ENCODE data around the gene RGS7. TPM values are rescaled to one million over a fixed set of nuclear protein-coding genes. Genes with fewer than 3 reads are reported as not detected.
"Not testable (repeated sequence)": the region's sequence is repeated elsewhere in the genome, so short reads cannot be mapped to it uniquely, and the experiment has no call there.

Gene RGS7
- total RNA-seq, 1 donor from 2014 or later, result not detected

GRCh38 chr1:240905225-240905765, 451.7 kb downstream of the RGS7 start:
- DNase-seq (ENCODE audit: low spot score), result no peak

GRCh38 chr1:240895424-240895823, 461.6 kb downstream of the RGS7 start:
- DNase-seq (ENCODE audit: low spot score); intact Hi-C loops (cut with DNase I): not testable (repeated sequence)

More at GRCh38 chr1:240905225-240905765, 451.7 kb downstream of the RGS7 start:
- intact Hi-C loops (cut with DNase I), result no loop called here

GRCh38 chr1:240888787-240889048, 468.3 kb downstream of the RGS7 start:
- intact Hi-C loops (cut with DNase I), result no loop called here
- no peak for DNase-seq (ENCODE audit: low spot score)

GRCh38 chr1:240888039-240888786, 468.8 kb downstream of the RGS7 start:
- DNase-seq (ENCODE audit: low spot score), result no peak
- intact Hi-C loops (cut with DNase I), result no loop called here

GRCh38 chr1:240883490-240883889, 473.5 kb downstream of the RGS7 start:
- no peak for DNase-seq (ENCODE audit: low spot score)
- intact Hi-C loops (cut with DNase I), result no loop called here

GRCh38 chr1:240882656-240883308, 474.2 kb downstream of the RGS7 start:
- intact Hi-C loops (cut with DNase I); DNase-seq (ENCODE audit: low spot score): not testable (repeated sequence)

- intact Hi-C loops (cut with DNase I), result no loop called here
- DNase-seq (ENCODE audit: low spot score), result no peak
Observed at GRCh38 chr1:240878631-240879030, 478.4 kb downstream of the RGS7 start.

GRCh38 chr1:240877605-240878004, 479.4 kb downstream of the RGS7 start:
- intact Hi-C loops (cut with DNase I), result no loop called here

GRCh38 chr1:240876071-240876470, 480.9 kb downstream of the RGS7 start:
- DNase-seq (ENCODE audit: low spot score), result no peak
- intact Hi-C loops (cut with DNase I), result no loop called here

More at GRCh38 chr1:240877605-240878004, 479.4 kb downstream of the RGS7 start:
- DNase-seq (ENCODE audit: low spot score), result no peak

- no peak for DNase-seq (ENCODE audit: low spot score)
- intact Hi-C loops (cut with DNase I), result no loop called here
Observed at GRCh38 chr1:240869071-240869470, 487.9 kb downstream of the RGS7 start.

GRCh38 chr1:240866724-240867123, 490.3 kb downstream of the RGS7 start:
- no peak for DNase-seq (ENCODE audit: low spot score)
- intact Hi-C loops (cut with DNase I), result no loop called here

GRCh38 chr1:240860023-240860422, 497.0 kb downstream of the RGS7 start:
- intact Hi-C loops (cut with DNase I), result no loop called here
- no peak for DNase-seq (ENCODE audit: low spot score)

GRCh38 chr1:240854367-240854766, 502.6 kb downstream of the RGS7 start:
- no peak for DNase-seq (ENCODE audit: low spot score)
- intact Hi-C loops (cut with DNase I), result no loop called here

GRCh38 chr1:240847325-240847724, 509.7 kb downstream of the RGS7 start:
- intact Hi-C loops (cut with DNase I), result no loop called here

GRCh38 chr1:240844486-240844885, 512.5 kb downstream of the RGS7 start:
- intact Hi-C loops (cut with DNase I), result no loop called here
- no peak for DNase-seq (ENCODE audit: low spot score)

More at GRCh38 chr1:240847325-240847724, 509.7 kb downstream of the RGS7 start:
- no peak for DNase-seq (ENCODE audit: low spot score)

- DNase-seq (ENCODE audit: low spot score), result no peak
- intact Hi-C loops (cut with DNase I), result no loop called here
Observed at GRCh38 chr1:240843798-240844197, 513.2 kb downstream of the RGS7 start.

GRCh38 chr1:240836271-240836670, 520.7 kb downstream of the RGS7 start:
- intact Hi-C loops (cut with DNase I), result no loop called here
- DNase-seq (ENCODE audit: low spot score), result no peak

- intact Hi-C loops (cut with DNase I), result no loop called here
- no peak for DNase-seq (ENCODE audit: low spot score)
Observed at GRCh38 chr1:240835291-240835690, 521.7 kb downstream of the RGS7 start.

- DNase-seq (ENCODE audit: low spot score), result no peak
- intact Hi-C loops (cut with DNase I), result no loop called here
Observed at GRCh38 chr1:240833075-240833474, 523.9 kb downstream of the RGS7 start.

GRCh38 chr1:240831922-240832321, 525.1 kb downstream of the RGS7 start:
- intact Hi-C loops (cut with DNase I), result no loop called here
- no peak for DNase-seq (ENCODE audit: low spot score)

- intact Hi-C loops (cut with DNase I), result no loop called here
- DNase-seq (ENCODE audit: low spot score), result no peak
Observed at GRCh38 chr1:240831191-240831631, 525.8 kb downstream of the RGS7 start.

Data from cardiac septum (tissue), 1 donor.